ENCODE results near the gene OVOL1.
"Not testable (repeated sequence)": the region's sequence is repeated elsewhere in the genome, so short reads cannot be mapped to it uniquely, and the experiment has no call there.

The OVOL1 gene

GRCh38 chr11:65744699-65745042, 42.2 kb upstream of the OVOL1 start:
- Histone ChIP-seq H3K9me3 (ENCODE audit: control extremely low read depth in 1 of 5, control insufficient read depth in 4 of 5, insufficient read depth in 2 of 5, low read depth in 1 of 5, low read length in 4 of 5) (peaks cover 0 to 5% (median 0%) of the 10 kb centered on the region in 5 experiments), H3K4me3 (ENCODE audit: control insufficient read depth in 1 of 7, extremely low read depth in 1 of 7, insufficient read depth in 4 of 7, low read depth in 2 of 7, low read length in 6 of 7) (no peak overlapping the region), H3K36me3 (ENCODE audit: control insufficient read depth in 4 of 4, insufficient read depth in 4 of 4, low read length in 3 of 4) (no peaks in the 10 kb centered on the region), H3K27me3 (replicated peaks in 2 of 5; ENCODE audit: control insufficient read depth in 4 of 5, insufficient read depth in 5 of 5, low read length in 4 of 5) (peaks cover 7 to 11% (median 8%) of the 10 kb centered on the region in 5 experiments), H3K27ac (ENCODE audit: insufficient read depth in 1 of 2, low read depth in 1 of 2, low read length in 2 of 2, poor library complexity in 1 of 2, severe bottlenecking in 2 of 2) (no peak overlapping the region), H3K4me1 (ENCODE audit: control extremely low read depth in 1 of 4, control insufficient read depth in 4 of 4, insufficient read depth in 4 of 4, low read length in 3 of 4) (no peaks in the 10 kb centered on the region)
- POLR2A ChIA-PET: no interaction called here
- CTCF ChIA-PET: interaction anchor here (0.5 to 2.0 kb wide), 8 partner anchors 11 to 288 kb away, joined by 3 to 5 read pairs (median 4); no protein-coding TSS in a partner anchor
- WGBS (ENCODE audit: insufficient coverage): 93% methylated on average over 8 of the region's 8 CpGs
- DNase-seq: no peak

DNA sequence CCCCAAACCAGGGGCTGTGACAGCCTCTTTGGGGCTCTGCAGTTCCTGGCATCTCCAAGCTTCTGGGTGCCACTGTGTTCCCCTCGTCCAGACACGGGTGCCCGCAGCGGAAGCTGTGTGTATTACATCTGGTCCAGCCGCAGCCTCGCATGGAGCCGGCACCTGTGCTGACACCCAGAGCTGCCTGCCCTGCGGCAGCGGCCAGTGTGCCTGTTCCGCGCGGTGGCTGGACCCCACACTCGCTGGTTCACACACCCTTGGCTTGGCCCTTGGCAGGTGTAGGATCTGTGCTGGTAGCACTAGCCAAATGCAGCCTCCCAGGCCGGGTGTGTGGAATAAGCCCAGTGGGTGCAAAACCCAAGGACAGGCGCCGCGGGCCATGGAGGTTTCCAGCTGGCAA, 41.8 kb upstream of the OVOL1 start:
- ChIA-PET CTCF (interaction anchor here (0.5 to 2.0 kb wide), 8 partner anchors 11 to 288 kb away, joined by 3 to 5 read pairs (median 4); no protein-coding TSS in a partner anchor), POLR2A (no interaction called here)
- Histone ChIP-seq H3K36me3 (ENCODE audit: control insufficient read depth in 4 of 4, insufficient read depth in 4 of 4, low read length in 3 of 4) (no peaks in the 10 kb centered on the region), H3K27ac (ENCODE audit: insufficient read depth in 1 of 2, low read depth in 1 of 2, low read length in 2 of 2, poor library complexity in 1 of 2, severe bottlenecking in 2 of 2) (no peak overlapping the region), H3K4me1 (ENCODE audit: control extremely low read depth in 1 of 4, control insufficient read depth in 4 of 4, insufficient read depth in 4 of 4, low read length in 3 of 4) (no peaks in the 10 kb centered on the region), H3K27me3 (replicated peaks in 2 of 5; ENCODE audit: control insufficient read depth in 4 of 5, insufficient read depth in 5 of 5, low read length in 4 of 5) (peaks cover 9 to 12% (median 10%) of the 10 kb centered on the region in 5 experiments), H3K4me3 (ENCODE audit: control insufficient read depth in 1 of 7, extremely low read depth in 1 of 7, insufficient read depth in 4 of 7, low read depth in 2 of 7, low read length in 6 of 7) (no peak overlapping the region), H3K9me3 (ENCODE audit: control extremely low read depth in 1 of 5, control insufficient read depth in 4 of 5, insufficient read depth in 2 of 5, low read depth in 1 of 5, low read length in 4 of 5) (peaks cover 0 to 5% (median 0%) of the 10 kb centered on the region in 5 experiments)
- DNase-seq: no peak
- 94% methylated on average over 14 of the region's 17 CpGs for WGBS (ENCODE audit: insufficient coverage)

DNA sequence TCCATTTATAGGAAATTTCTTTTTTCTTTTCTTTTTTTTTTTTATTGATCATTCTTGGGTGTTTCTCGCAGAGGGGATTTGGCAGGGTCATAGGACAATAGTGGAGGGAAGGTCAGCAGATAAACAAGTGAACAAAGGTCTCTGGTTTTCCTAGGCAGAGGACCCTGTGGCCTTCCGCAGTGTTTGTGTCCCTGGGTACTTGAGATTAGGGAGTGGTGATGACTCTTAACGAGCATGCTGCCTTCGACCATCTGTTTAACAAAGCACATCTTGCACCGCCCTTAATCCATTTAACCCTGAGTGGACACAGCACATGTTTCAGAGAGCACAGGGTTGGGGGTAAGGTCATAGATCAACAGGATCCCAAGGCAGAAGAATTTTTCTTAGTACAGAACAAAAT, 24.7 kb upstream of the OVOL1 start:
- POLR2A ChIA-PET; H3K4me3 ChIP-seq (ENCODE audit: control insufficient read depth in 1 of 7, extremely low read depth in 1 of 7, insufficient read depth in 4 of 7, low read depth in 2 of 7, low read length in 6 of 7); H3K27me3 ChIP-seq (replicated peaks in 2 of 5; ENCODE audit: control insufficient read depth in 4 of 5, insufficient read depth in 5 of 5, low read length in 4 of 5); H3K4me1 ChIP-seq (ENCODE audit: control extremely low read depth in 1 of 4, control insufficient read depth in 4 of 4, insufficient read depth in 4 of 4, low read length in 3 of 4); H3K9me3 ChIP-seq (ENCODE audit: control extremely low read depth in 1 of 5, control insufficient read depth in 4 of 5, insufficient read depth in 2 of 5, low read depth in 1 of 5, low read length in 4 of 5); DNase-seq; H3K27ac ChIP-seq (ENCODE audit: insufficient read depth in 1 of 2, low read depth in 1 of 2, low read length in 2 of 2, poor library complexity in 1 of 2, severe bottlenecking in 2 of 2); H3K36me3 ChIP-seq (ENCODE audit: control insufficient read depth in 4 of 4, insufficient read depth in 4 of 4, low read length in 3 of 4): not testable (repeated sequence)
- CTCF ChIA-PET: interaction anchor here (1.0 to 3.1 kb wide), 2 partner anchors 15 to 18 kb away, joined by 3 to 8 read pairs; no protein-coding TSS in a partner anchor
- no CpG with 5 or more reads among the region's 5 CpGs for WGBS (ENCODE audit: insufficient coverage)

DNA sequence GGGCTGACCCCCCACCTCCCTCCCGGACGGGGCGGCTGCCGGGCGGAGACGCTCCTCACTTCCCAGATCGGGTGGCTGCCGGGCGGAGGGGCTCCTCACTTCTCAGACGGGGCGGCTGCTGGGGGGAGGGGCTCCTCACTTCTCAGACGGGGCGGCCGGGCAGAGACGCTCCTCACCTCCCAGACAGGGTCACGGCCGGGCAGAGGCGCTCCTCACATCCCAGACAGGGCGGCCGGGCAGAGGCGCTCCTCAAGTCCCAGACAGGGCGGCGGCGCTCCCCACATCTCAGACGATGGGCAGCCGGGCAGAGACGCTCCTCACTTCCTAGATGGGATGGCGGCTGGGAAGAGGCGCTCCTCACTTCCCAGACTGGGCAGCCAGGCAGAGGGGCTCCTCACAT, 24.0 kb upstream of the OVOL1 start:
- H3K9me3 ChIP-seq (ENCODE audit: control extremely low read depth in 1 of 5, control insufficient read depth in 4 of 5, insufficient read depth in 2 of 5, low read depth in 1 of 5, low read length in 4 of 5); POLR2A ChIA-PET; CTCF ChIA-PET; H3K4me1 ChIP-seq (ENCODE audit: control extremely low read depth in 1 of 4, control insufficient read depth in 4 of 4, insufficient read depth in 4 of 4, low read length in 3 of 4); H3K27me3 ChIP-seq (replicated peaks in 2 of 5; ENCODE audit: control insufficient read depth in 4 of 5, insufficient read depth in 5 of 5, low read length in 4 of 5); H3K27ac ChIP-seq (ENCODE audit: insufficient read depth in 1 of 2, low read depth in 1 of 2, low read length in 2 of 2, poor library complexity in 1 of 2, severe bottlenecking in 2 of 2); DNase-seq; H3K4me3 ChIP-seq (ENCODE audit: control insufficient read depth in 1 of 7, extremely low read depth in 1 of 7, insufficient read depth in 4 of 7, low read depth in 2 of 7, low read length in 6 of 7); H3K36me3 ChIP-seq (ENCODE audit: control insufficient read depth in 4 of 4, insufficient read depth in 4 of 4, low read length in 3 of 4): not testable (repeated sequence)
- 88% methylated on average over 17 of the region's 29 CpGs for WGBS (ENCODE audit: insufficient coverage)

DNA sequence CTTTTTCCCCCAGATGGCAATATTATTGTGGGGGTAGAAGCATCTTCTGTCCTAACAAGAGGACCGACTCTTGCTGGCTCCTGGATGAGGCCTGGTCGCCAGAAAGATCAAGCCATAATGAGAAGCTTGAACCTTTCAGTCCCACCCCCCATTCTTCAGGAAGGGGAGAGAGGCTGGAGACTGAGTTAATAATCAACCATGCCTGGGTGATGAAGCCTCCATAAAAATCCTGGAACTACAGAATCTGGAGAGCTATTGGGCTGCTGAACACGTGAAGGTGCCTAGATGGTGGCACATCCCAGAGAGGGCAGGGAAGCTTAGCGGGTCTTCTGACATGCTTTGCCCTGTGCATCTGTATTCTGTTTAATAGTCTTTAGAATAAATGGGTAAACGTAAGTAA, 22.4 kb upstream of the OVOL1 start:
- ChIA-PET CTCF (interaction anchor here (1.0 kb wide), 1 partner anchor 125 kb away, joined by 5 read pairs; no protein-coding TSS in a partner anchor), POLR2A (no interaction called here)
- H3K36me3 ChIP-seq (ENCODE audit: control insufficient read depth in 4 of 4, insufficient read depth in 4 of 4, low read length in 3 of 4): no peaks in the 10 kb centered on the region
- peaks cover 0 to 3% (median 0%) of the 10 kb centered on the region in 4 experiments for H3K4me1 ChIP-seq (ENCODE audit: control extremely low read depth in 1 of 4, control insufficient read depth in 4 of 4, insufficient read depth in 4 of 4, low read length in 3 of 4)
- 98% methylated on average over 4 of the region's 5 CpGs for WGBS (ENCODE audit: insufficient coverage)
- H3K27me3 ChIP-seq (replicated peaks in 2 of 5; ENCODE audit: control insufficient read depth in 4 of 5, insufficient read depth in 5 of 5, low read length in 4 of 5): peaks cover 0 to 1% (median 0%) of the 10 kb centered on the region in 5 experiments
- peaks cover 0 to 4% (median 0%) of the 10 kb centered on the region in 5 experiments for H3K9me3 ChIP-seq (ENCODE audit: control extremely low read depth in 1 of 5, control insufficient read depth in 4 of 5, insufficient read depth in 2 of 5, low read depth in 1 of 5, low read length in 4 of 5)
- no peak for DNase-seq
- no peak overlapping the region for H3K4me3 ChIP-seq (ENCODE audit: control insufficient read depth in 1 of 7, extremely low read depth in 1 of 7, insufficient read depth in 4 of 7, low read depth in 2 of 7, low read length in 6 of 7)
- H3K27ac ChIP-seq (ENCODE audit: insufficient read depth in 1 of 2, low read depth in 1 of 2, low read length in 2 of 2, poor library complexity in 1 of 2, severe bottlenecking in 2 of 2): no peak overlapping the region

- DNase-seq: peak in 2 of 3 donors; percentile 54 to 66
- POLR2A ChIA-PET: no interaction called here
- CTCF ChIA-PET: interaction anchor here (1.4 to 2.3 kb wide), 4 partner anchors 12 to 47 kb away, joined by 3 to 11 read pairs (median 4); no protein-coding TSS in a partner anchor
- Histone ChIP-seq H3K4me1 (ENCODE audit: control extremely low read depth in 1 of 4, control insufficient read depth in 4 of 4, insufficient read depth in 4 of 4, low read length in 3 of 4) (peaks cover 0 to 6% (median 2%) of the 10 kb centered on the region in 4 experiments), H3K27me3 (replicated peaks in 2 of 5; ENCODE audit: control insufficient read depth in 4 of 5, insufficient read depth in 5 of 5, low read length in 4 of 5) (no peaks in the 10 kb centered on the region), H3K9me3 (ENCODE audit: control extremely low read depth in 1 of 5, control insufficient read depth in 4 of 5, insufficient read depth in 2 of 5, low read depth in 1 of 5, low read length in 4 of 5) (peaks cover 0 to 3% (median 0%) of the 10 kb centered on the region in 5 experiments), H3K27ac (ENCODE audit: insufficient read depth in 1 of 2, low read depth in 1 of 2, low read length in 2 of 2, poor library complexity in 1 of 2, severe bottlenecking in 2 of 2) (no peak overlapping the region), H3K36me3 (ENCODE audit: control insufficient read depth in 4 of 4, insufficient read depth in 4 of 4, low read length in 3 of 4) (no peaks in the 10 kb centered on the region), H3K4me3 (ENCODE audit: control insufficient read depth in 1 of 7, extremely low read depth in 1 of 7, insufficient read depth in 4 of 7, low read depth in 2 of 7, low read length in 6 of 7) (no peak overlapping the region)
- 68% methylated on average over 7 of the region's 7 CpGs for WGBS (ENCODE audit: insufficient coverage)
Measured at GRCh38 chr11:65766535-65766934, 20.3 kb upstream of the OVOL1 start.

- no peaks in the 10 kb centered on the region for H3K27me3 ChIP-seq (replicated peaks in 2 of 5; ENCODE audit: control insufficient read depth in 4 of 5, insufficient read depth in 5 of 5, low read length in 4 of 5)
- CTCF ChIA-PET: interaction anchor here (0.5 to 2.3 kb wide), 6 partner anchors 12 to 75 kb away, joined by 3 to 11 read pairs (median 4); partner anchors contain the start of gene KAT5
- H3K27ac ChIP-seq (ENCODE audit: insufficient read depth in 1 of 2, low read depth in 1 of 2, low read length in 2 of 2, poor library complexity in 1 of 2, severe bottlenecking in 2 of 2): no peak overlapping the region
- POLR2A ChIA-PET: no interaction called here
- H3K4me1 ChIP-seq (ENCODE audit: control extremely low read depth in 1 of 4, control insufficient read depth in 4 of 4, insufficient read depth in 4 of 4, low read length in 3 of 4): peaks cover 0 to 7% (median 3%) of the 10 kb centered on the region in 4 experiments
- no peaks in the 10 kb centered on the region for H3K9me3 ChIP-seq (ENCODE audit: control extremely low read depth in 1 of 5, control insufficient read depth in 4 of 5, insufficient read depth in 2 of 5, low read depth in 1 of 5, low read length in 4 of 5)
- no peaks in the 10 kb centered on the region for H3K36me3 ChIP-seq (ENCODE audit: control insufficient read depth in 4 of 4, insufficient read depth in 4 of 4, low read length in 3 of 4)
- 90% methylated on average over 8 of the region's 10 CpGs for WGBS (ENCODE audit: insufficient coverage)
- no peak overlapping the region for H3K4me3 ChIP-seq (ENCODE audit: control insufficient read depth in 1 of 7, extremely low read depth in 1 of 7, insufficient read depth in 4 of 7, low read depth in 2 of 7, low read length in 6 of 7)
- no peak for DNase-seq
Measured at GRCh38 chr11:65767406-65767805, 19.5 kb upstream of the OVOL1 start.
